DND-41 (cell line): Measurements from ENCODE around the gene VWF.

Experiments
- EZH2 ChIP-seq: IDR thresholded peaks from 3 replicates; pipeline ENCODE4 v1.6.1; 2012; ENCODE audit warnings: borderline replicate concordance, low read depth, mild to moderate bottlenecking, moderate library complexity, low read length, inconsistent platforms; ENCODE audit not compliant: severe bottlenecking
- TF ChIP-seq, protein P1 (sequence below): IDR thresholded peaks from 2 replicates; pipeline ENCODE4 v1.5.1; 2012; ENCODE audit warnings: borderline replicate concordance, low read length, moderate library complexity, mild to moderate bottlenecking; ENCODE audit not compliant: poor library complexity, severe bottlenecking; ENCODE audit errors: extremely low read depth

DNA sequence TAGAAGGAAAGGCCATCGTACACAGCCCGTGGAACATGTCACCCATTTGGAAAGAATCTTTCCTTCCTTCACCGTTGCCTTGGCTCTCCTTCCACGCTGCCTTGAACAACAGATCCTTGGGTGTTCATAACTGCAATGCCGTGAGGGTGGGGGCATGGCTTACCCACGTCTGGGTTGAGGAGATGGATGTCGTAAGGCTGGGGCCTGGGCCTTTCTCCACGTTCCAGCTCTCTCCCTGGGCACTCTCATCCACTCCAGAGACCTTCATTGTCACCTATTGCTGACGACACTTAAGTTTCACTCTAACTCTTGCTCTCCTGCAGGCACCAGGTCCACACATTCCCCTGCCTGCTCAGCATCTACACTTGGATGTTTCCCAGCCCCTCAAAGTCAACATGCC lies 198.8 kb downstream of the VWF start:
- TF ChIP-seq, protein P1, sequence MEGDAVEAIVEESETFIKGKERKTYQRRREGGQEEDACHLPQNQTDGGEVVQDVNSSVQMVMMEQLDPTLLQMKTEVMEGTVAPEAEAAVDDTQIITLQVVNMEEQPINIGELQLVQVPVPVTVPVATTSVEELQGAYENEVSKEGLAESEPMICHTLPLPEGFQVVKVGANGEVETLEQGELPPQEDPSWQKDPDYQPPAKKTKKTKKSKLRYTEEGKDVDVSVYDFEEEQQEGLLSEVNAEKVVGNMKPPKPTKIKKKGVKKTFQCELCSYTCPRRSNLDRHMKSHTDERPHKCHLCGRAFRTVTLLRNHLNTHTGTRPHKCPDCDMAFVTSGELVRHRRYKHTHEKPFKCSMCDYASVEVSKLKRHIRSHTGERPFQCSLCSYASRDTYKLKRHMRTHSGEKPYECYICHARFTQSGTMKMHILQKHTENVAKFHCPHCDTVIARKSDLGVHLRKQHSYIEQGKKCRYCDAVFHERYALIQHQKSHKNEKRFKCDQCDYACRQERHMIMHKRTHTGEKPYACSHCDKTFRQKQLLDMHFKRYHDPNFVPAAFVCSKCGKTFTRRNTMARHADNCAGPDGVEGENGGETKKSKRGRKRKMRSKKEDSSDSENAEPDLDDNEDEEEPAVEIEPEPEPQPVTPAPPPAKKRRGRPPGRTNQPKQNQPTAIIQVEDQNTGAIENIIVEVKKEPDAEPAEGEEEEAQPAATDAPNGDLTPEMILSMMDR = no peak
- no peak for TF ChIP-seq EZH2
